ENCODE results near the gene CSF2RB.

CSF2RB gene

GRCh38 chr22:36893262-36893661, 20.2 kb upstream of the CSF2RB start:
- TF ChIP-seq RAD21 (IDR thresholded peaks at IDR 0.05; ENCODE audit: low read depth): no peak
- TF ChIP-seq EGR1 (IDR thresholded peaks at IDR 0.05): no peak
- TF ChIP-seq YY1 (IDR thresholded peaks at IDR 0.05; ENCODE audit: low read depth): no peak

GRCh38 chr22:36894266-36894665, 19.2 kb upstream of the CSF2RB start:
- TF ChIP-seq TCF12 (IDR thresholded peaks at IDR 0.05; ENCODE audit: low read depth) (no peak), RAD21 (IDR thresholded peaks at IDR 0.05; ENCODE audit: low read depth) (no peak), REST (IDR thresholded peaks at IDR 0.05; ENCODE audit: low read depth) (no peak), TAF1 (IDR thresholded peaks at IDR 0.05; ENCODE audit: low read depth) (no peak), MAX (IDR thresholded peaks at IDR 0.05) (no peak), FOXM1 (IDR thresholded peaks at IDR 0.05; ENCODE audit: borderline replicate concordance, low read depth) (no peak), NFIC (IDR thresholded peaks at IDR 0.05) (no peak), CEBPB (IDR thresholded peaks at IDR 0.05) (no peak), YY1 (IDR thresholded peaks at IDR 0.05; ENCODE audit: low read depth) (no peak), CREB1 (IDR thresholded peaks at IDR 0.05; ENCODE audit: low read depth) (no peak), EP300 (IDR thresholded peaks at IDR 0.05; ENCODE audit: borderline replicate concordance) (no peak), USF1 (IDR thresholded peaks at IDR 0.05) (no peak)

- TF ChIP-seq REST (IDR thresholded peaks at IDR 0.05; ENCODE audit: low read depth) (no peak), CEBPB (IDR thresholded peaks at IDR 0.05) (no peak), YY1 (IDR thresholded peaks at IDR 0.05; ENCODE audit: low read depth) (no peak), TEAD4 (IDR thresholded peaks at IDR 0.05) (no peak), USF1 (IDR thresholded peaks at IDR 0.05) (no peak), NFIC (IDR thresholded peaks at IDR 0.05) (no peak), MAX (IDR thresholded peaks at IDR 0.05) (no peak), CREB1 (IDR thresholded peaks at IDR 0.05; ENCODE audit: low read depth) (no peak), EP300 (IDR thresholded peaks at IDR 0.05; ENCODE audit: borderline replicate concordance) (no peak), ZBTB7A (IDR thresholded peaks at IDR 0.05; ENCODE audit: low read depth) (no peak)
Measured at GRCh38 chr22:36897611-36898010, 15.8 kb upstream of the CSF2RB start.

- TF ChIP-seq REST (IDR thresholded peaks at IDR 0.05; ENCODE audit: low read depth) (no peak), USF1 (IDR thresholded peaks at IDR 0.05) (no peak), EP300 (IDR thresholded peaks at IDR 0.05; ENCODE audit: borderline replicate concordance) (no peak), TEAD4 (IDR thresholded peaks at IDR 0.05) (no peak), YY1 (IDR thresholded peaks at IDR 0.05; ENCODE audit: low read depth) (no peak), TAF1 (IDR thresholded peaks at IDR 0.05; ENCODE audit: low read depth) (no peak), RAD21 (IDR thresholded peaks at IDR 0.05; ENCODE audit: low read depth) (no peak), CEBPB (IDR thresholded peaks at IDR 0.05) (no peak), ZBTB7A (IDR thresholded peaks at IDR 0.05; ENCODE audit: low read depth) (no peak), CREB1 (IDR thresholded peaks at IDR 0.05; ENCODE audit: low read depth) (no peak), TCF12 (IDR thresholded peaks at IDR 0.05; ENCODE audit: low read depth) (no peak), MAX (IDR thresholded peaks at IDR 0.05) (no peak), NFIC (IDR thresholded peaks at IDR 0.05) (no peak), FOXM1 (IDR thresholded peaks at IDR 0.05; ENCODE audit: borderline replicate concordance, low read depth) (no peak), EGR1 (IDR thresholded peaks at IDR 0.05) (no peak)
Measured at GRCh38 chr22:36898690-36899089, 14.7 kb upstream of the CSF2RB start.
